ENCODE measurements around the gene FAIM2.

The FAIM2 gene

GRCh38 chr12:49842519-49843352, 61.0 kb downstream of the FAIM2 start, which contains the start of gene BCDIN3D (continued):
- TF ChIP-seq, protein P1, sequence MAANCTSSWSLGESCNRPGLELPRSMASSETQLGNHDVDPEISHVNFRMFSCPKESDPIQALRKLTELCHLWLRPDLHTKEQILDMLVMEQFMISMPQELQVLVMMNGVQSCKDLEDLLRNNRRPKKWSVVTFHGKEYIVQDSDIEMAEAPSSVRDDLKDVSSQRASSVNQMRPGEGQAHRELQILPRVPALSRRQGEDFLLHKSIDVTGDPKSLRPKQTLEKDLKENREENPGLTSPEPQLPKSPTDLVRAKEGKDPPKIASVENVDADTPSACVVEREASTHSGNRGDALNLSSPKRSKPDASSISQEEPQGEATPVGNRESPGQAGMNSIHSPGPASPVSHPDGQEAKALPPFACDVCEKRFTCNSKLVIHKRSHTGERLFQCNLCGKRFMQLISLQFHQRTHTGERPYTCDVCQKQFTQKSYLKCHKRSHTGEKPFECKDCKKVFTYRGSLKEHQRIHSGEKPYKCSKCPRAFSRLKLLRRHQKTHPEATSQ (tag by site-specific recombination; IDR thresholded peaks at IDR 0.05): no peak
- TF ChIP-seq TCF7L2 (IDR thresholded peaks at IDR 0.05; ENCODE audit: borderline replicate concordance, low read depth, low read length) (no peak), ZNF157 (tag by site-specific recombination; IDR thresholded peaks at IDR 0.05) (no peak), MZF1 (tag by site-specific recombination; IDR thresholded peaks at IDR 0.05; ENCODE audit: borderline replicate concordance) (no peak), ZNF626 (tag by site-specific recombination; IDR thresholded peaks at IDR 0.05) (no peak), ZBTB7A (tag by site-specific recombination; IDR thresholded peaks at IDR 0.05; ENCODE audit: low read depth) (no peak), IKZF3 (tag by site-specific recombination; IDR thresholded peaks at IDR 0.05) (no peak), ZFHX2 (tag by site-specific recombination; conservative IDR thresholded peaks at IDR 0.05) (peak; percentile 77), GLIS2 (tag by site-specific recombination; IDR thresholded peaks at IDR 0.05) (peak; percentile 78), ZNF239 (tag by site-specific recombination; IDR thresholded peaks at IDR 0.05) (no peak), ZNF37A (tag by site-specific recombination; IDR thresholded peaks at IDR 0.05) (no peak), ZNF530 (tag by site-specific recombination; IDR thresholded peaks at IDR 0.05; ENCODE audit: low read depth) (no peak), ZBTB21 (tag by site-specific recombination; IDR thresholded peaks at IDR 0.05) (no peak), KLF16 (tag by site-specific recombination; IDR thresholded peaks at IDR 0.05) (peak; percentile 55; the same call in 1 of the 2 replicates), HOXA7 (CRISPR knock-in tag; IDR thresholded peaks at IDR 0.05; ENCODE audit: borderline replicate concordance) (no peak), ZNF132 (tag by site-specific recombination; IDR thresholded peaks at IDR 0.05; ENCODE audit: borderline replicate concordance) (no peak), GLI4 (tag by site-specific recombination; IDR thresholded peaks at IDR 0.05) (no peak), ZNF670 (tag by site-specific recombination; IDR thresholded peaks at IDR 0.05; ENCODE audit: low read depth) (no peak), KLF8 (tag by site-specific recombination; IDR thresholded peaks at IDR 0.05) (peak; percentile 80; the same call in 1 of the 2 replicates), ZNF747 (tag by site-specific recombination; IDR thresholded peaks at IDR 0.05) (no peak), SP2 (tag by site-specific recombination; IDR thresholded peaks at IDR 0.05) (peak; percentile 95), ZFP41 (tag by site-specific recombination; IDR thresholded peaks at IDR 0.05; ENCODE audit: borderline replicate concordance) (no peak), ZNF610 (tag by site-specific recombination; IDR thresholded peaks at IDR 0.05; ENCODE audit: borderline replicate concordance) (no peak), ZNF24 (tag by site-specific recombination; IDR thresholded peaks at IDR 0.05) (peak; percentile 29; the same call in 1 of the 2 replicates), ZBTB1 (tag by site-specific recombination; IDR thresholded peaks at IDR 0.05) (no peak), ZNF48 (tag by site-specific recombination; IDR thresholded peaks at IDR 0.05) (no peak), ZNF843 (tag by site-specific recombination; IDR thresholded peaks at IDR 0.05) (no peak)
- TF ChIP-seq, protein P2, sequence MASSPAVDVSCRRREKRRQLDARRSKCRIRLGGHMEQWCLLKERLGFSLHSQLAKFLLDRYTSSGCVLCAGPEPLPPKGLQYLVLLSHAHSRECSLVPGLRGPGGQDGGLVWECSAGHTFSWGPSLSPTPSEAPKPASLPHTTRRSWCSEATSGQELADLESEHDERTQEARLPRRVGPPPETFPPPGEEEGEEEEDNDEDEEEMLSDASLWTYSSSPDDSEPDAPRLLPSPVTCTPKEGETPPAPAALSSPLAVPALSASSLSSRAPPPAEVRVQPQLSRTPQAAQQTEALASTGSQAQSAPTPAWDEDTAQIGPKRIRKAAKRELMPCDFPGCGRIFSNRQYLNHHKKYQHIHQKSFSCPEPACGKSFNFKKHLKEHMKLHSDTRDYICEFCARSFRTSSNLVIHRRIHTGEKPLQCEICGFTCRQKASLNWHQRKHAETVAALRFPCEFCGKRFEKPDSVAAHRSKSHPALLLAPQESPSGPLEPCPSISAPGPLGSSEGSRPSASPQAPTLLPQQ (tag by site-specific recombination; IDR thresholded peaks at IDR 0.05): 0 out of 2 replicates have a peak, but pooled peaks have one; percentile 5
- TF ChIP-seq, protein P3, sequence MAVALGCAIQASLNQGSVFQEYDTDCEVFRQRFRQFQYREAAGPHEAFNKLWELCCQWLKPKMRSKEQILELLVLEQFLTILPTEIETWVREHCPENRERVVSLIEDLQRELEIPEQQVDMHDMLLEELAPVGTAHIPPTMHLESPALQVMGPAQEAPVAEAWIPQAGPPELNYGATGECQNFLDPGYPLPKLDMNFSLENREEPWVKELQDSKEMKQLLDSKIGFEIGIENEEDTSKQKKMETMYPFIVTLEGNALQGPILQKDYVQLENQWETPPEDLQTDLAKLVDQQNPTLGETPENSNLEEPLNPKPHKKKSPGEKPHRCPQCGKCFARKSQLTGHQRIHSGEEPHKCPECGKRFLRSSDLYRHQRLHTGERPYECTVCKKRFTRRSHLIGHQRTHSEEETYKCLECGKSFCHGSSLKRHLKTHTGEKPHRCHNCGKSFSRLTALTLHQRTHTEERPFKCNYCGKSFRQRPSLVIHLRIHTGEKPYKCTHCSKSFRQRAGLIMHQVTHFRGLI (tag by site-specific recombination; IDR thresholded peaks at IDR 0.05): 0 out of 2 replicates have a peak, but pooled peaks have one; percentile 39
- TF ChIP-seq, protein P4, sequence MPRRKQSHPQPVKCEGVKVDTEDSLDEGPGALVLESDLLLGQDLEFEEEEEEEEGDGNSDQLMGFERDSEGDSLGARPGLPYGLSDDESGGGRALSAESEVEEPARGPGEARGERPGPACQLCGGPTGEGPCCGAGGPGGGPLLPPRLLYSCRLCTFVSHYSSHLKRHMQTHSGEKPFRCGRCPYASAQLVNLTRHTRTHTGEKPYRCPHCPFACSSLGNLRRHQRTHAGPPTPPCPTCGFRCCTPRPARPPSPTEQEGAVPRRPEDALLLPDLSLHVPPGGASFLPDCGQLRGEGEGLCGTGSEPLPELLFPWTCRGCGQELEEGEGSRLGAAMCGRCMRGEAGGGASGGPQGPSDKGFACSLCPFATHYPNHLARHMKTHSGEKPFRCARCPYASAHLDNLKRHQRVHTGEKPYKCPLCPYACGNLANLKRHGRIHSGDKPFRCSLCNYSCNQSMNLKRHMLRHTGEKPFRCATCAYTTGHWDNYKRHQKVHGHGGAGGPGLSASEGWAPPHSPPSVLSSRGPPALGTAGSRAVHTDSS (tag by site-specific recombination; IDR thresholded peaks at IDR 0.05): no peak
- TF ChIP-seq, protein P5, sequence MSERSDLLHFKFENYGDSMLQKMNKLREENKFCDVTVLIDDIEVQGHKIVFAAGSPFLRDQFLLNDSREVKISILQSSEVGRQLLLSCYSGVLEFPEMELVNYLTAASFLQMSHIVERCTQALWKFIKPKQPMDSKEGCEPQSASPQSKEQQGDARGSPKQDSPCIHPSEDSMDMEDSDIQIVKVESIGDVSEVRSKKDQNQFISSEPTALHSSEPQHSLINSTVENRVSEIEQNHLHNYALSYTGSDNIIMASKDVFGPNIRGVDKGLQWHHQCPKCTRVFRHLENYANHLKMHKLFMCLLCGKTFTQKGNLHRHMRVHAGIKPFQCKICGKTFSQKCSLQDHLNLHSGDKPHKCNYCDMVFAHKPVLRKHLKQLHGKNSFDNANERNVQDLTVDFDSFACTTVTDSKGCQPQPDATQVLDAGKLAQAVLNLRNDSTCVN (tag by site-specific recombination; optimal IDR thresholded peaks at IDR 0.05): peak; percentile 67
- TF ChIP-seq, protein P6, sequence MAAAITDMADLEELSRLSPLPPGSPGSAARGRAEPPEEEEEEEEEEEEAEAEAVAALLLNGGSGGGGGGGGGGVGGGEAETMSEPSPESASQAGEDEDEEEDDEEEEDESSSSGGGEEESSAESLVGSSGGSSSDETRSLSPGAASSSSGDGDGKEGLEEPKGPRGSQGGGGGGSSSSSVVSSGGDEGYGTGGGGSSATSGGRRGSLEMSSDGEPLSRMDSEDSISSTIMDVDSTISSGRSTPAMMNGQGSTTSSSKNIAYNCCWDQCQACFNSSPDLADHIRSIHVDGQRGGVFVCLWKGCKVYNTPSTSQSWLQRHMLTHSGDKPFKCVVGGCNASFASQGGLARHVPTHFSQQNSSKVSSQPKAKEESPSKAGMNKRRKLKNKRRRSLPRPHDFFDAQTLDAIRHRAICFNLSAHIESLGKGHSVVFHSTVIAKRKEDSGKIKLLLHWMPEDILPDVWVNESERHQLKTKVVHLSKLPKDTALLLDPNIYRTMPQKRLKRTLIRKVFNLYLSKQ (tag by site-specific recombination; IDR thresholded peaks at IDR 0.05; ENCODE audit: borderline replicate concordance): no peak

All from HEK293 (cell line).